Frontal cortex (tissue), 4 donors: ENCODE measurements around the gene DEFB108B. TPM values are rescaled to one million over a fixed set of nuclear protein-coding genes. Genes with fewer than 3 reads are reported as not detected.
"Not testable (repeated sequence)": the region's sequence is repeated elsewhere in the genome, so short reads cannot be mapped to it uniquely, and the experiment has no call there.

Experiments
- DNase-seq, 2 donors: peaks; one replicate each; pipeline ENCODE4 v3.0.0; 2012; ENCODE audit warnings: low spot score in 2 of 2
- FAIRE-seq: peaks from 2 replicates; lab custom pipeline; 2012; peaks lifted over from hg19 to GRCh38; lab: Jason Lieb, UNC
- total RNA-seq: library from RNA; depleted of rRNA; stranded (reverse); fragments of >200 nt; gene quantifications from one replicate; pipeline ENCODE4 v1.2.3, GENCODE V29; 2014
- donor health status: control.
- donor health status: control.
- donor health status: control.

The DEFB108B gene, protein sequence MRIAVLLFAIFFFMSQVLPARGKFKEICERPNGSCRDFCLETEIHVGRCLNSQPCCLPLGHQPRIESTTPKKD
- not detected for total RNA-seq

DNA sequence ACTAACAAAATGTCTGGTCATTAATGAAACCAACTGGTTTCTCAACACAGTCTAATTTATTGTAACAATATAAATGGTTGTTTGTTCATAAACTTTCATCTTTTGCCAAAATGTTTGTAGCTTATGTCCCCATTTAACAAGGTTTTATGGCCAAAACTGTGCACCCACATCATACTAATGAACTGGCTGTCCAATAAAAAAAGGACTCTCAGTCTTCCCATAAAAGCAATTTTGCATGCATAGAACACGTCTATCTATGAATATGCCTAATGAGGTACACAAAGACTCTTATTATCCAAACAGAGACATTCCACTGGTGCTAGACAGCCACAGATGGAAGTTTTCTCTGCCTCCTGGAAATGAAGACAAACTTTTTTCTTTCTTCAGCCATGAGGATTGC is at the start of gene DEFB108B:
Gene DEFB108B (plus strand): TSS at position 390 of the 400 bp plus-strand sequence. CDS start 0 bp downstream, at position 390.
- DNase-seq = not testable (repeated sequence)

DNA sequence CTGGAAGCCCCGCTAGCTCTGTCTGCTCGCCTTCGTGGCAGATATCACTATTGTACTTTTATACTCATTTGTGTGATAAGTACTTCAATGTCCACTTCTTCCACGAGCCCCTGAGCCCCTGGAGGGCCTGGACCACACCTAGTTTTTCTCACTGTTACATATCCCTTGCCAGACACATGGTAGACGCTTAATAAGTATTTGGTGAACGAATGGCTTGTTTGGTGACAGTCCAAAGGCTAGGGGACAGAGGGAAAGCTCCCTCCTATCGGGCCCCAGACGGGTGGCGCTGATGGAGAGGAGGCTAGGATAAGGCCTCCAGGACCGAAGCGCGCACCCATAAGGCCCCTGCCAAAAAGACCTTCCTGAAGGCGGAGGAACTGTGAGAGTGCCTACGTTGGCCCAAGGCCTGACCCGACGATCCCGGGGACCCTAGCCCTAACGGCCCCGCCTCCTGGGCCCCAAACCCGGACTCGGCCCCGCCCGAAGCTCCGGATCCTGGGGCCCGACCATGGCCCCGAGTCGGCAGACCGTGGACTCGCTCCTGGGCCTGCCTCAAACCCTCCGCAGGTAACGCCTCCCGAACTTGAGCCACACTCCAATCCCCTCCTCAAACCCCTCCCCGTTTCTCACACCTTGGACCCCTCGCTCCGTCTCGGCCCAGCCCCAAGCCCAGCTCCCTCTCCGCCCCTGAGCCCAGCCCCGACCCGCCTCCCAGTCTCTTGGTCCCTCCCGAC is 46.7 kb upstream of the DEFB108B start:
- peak; percentile 72 to 73 for DNase-seq
- not testable (repeated sequence) for FAIRE-seq

More for the DNA sequence above, at the start of gene DEFB108B:
- FAIRE-seq = not testable (repeated sequence)

- peak; percentile 89 for FAIRE-seq
- DNase-seq = peak; percentile 87 to 88
These were observed 46.2 kb upstream of the DEFB108B start for GRCh38 chr11:71786848-71787097.

DNA sequence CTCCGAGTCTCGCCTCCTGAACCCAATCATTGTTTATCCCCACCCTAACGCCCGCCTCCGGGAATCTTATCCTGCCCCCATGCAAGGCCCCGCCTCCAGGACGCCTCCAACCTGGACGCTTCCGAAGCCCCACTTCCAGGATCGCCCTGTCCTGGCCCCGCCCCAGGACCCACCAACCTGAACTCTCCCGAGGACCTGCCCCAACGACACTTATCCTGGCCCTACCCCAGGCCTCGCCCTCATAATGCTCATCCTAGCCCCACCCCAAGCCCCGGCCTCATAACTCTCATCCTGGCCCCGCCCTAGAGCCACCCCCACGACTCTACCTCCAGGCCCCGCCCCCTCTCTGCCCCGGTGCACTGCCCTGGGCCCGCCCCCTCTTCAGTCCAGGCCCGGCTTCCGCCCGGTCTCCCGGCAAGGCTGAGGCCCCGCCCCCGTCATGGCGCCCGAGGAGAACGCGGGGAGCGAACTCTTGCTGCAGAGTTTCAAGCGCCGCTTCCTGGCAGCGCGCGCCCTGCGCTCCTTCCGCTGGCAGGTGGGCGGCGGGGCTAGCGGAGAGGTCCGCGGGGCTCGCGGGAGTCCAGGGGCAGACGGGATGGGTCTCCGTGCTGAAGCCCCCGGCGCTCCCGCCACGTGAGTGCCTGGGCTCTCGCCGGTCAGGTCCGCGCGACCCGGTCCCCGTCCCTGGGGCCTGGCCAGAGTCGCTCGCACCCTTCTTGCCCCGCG is 45.7 kb upstream of the DEFB108B start:
- peak; percentile 83 to 88 for DNase-seq
- FAIRE-seq = no peak

DNA sequence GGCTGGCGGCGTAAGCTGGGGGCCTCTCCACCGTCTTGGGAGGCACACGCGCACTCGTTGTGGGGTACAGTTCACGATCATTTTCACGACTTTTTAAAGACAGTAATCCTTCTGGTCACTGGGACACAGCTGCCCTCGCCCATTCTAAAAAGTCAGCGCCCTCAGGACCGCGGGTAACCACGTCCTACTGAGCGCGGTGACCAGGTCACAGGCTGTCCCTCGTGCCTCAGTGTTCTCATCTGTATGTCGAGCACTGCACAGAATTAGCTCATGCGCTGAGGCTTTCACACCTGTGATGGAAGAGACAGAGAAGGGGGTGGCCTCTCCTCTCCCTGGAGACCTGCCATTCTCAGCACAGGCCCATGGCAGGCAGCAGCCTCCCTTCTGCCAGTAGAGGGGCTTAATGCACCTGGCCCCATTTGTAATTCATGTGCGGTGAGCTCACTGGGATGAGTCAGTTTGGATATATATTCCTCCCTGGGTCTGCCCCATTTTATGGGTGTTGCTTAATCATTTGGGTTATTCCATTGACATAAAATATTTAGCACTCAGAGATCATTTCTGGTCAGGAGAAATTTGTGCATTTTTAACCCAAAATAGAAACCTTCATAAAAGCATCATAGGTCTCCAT is 45.1 kb upstream of the DEFB108B start:
- DNase-seq = not testable (repeated sequence)

GRCh38 chr11:71789444-71790196 is 43.4 kb upstream of the DEFB108B start:
- not testable (repeated sequence) for DNase-seq, FAIRE-seq

More for the DNA sequence above, 45.1 kb upstream of the DEFB108B start:
- FAIRE-seq = not testable (repeated sequence)

DNA sequence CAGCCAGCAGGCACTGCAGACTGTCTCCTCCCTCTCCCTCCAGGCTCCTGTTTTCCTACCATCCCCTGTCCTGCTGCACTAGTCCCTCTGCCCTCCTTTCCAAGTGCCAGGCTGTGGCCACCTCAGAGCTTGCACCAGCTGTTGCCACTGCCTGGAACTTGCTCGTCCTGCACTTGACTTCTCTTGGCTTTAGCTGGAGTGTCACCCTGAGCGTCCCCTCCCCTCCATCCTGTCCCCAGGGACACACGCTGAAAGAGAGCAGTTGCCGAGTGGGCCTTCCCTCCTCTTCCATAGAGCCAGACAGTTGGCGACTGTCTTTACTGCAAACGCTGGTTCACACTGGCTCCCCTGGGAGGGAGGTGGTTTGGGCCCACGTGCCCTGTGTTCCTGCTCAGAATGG is 41.9 kb upstream of the DEFB108B start:
- DNase-seq, FAIRE-seq: not testable (repeated sequence)

- not testable (repeated sequence) for FAIRE-seq, DNase-seq
These were observed 40.3 kb upstream of the DEFB108B start for GRCh38 chr11:71792621-71793235.

DNA sequence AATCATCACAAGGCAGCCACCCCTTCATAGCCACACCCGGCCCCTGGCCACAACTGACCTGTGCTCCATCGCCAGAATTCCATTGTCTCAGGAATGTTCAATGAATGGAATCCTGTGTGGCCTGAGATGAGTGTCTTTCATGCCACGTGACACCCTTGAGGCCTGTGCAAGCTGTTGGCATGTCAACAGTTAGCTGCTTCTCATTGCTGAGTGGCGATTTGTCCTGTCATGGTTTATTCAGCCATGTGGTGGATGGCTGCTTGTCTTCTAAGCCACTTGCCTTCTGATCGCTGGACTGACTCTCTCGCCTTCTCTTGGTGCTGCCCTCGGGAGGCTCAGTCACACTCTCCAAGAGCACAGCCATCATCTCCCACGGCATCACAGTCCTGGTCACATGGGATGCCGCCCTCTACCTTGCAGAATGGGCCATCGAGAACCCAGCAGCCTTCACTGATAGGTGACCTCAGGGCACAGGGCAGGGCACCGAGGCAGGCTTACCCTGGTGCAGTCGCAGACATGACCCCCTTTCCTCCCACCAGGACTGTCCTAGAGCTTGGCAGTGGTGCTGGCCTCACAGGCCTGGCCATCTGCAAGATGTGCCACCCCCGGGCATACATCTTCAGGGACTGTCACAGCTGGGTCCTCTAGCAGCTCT is 38.5 kb upstream of the DEFB108B start:
- not testable (repeated sequence) for FAIRE-seq, DNase-seq

DNA sequence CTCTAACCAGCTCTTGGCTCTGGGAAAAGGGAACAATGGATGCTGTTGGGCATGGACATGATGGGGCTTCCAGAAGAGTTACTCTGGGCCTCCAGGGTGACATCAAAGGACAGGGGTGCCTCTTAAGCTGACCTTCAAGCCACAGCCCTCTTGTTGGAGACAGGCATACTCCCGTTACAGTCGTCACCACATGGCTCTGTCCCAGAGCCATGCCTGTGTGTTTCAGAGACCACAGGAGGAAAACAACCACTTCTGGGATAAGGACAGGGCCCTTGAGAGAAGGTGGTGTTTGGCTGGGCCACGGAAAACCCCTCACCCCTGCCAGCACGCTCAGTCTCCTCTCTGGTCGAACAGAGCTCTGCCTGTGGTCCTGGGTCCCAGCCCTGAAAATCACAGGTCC is 37.8 kb upstream of the DEFB108B start:
- DNase-seq = not testable (repeated sequence)

GRCh38 chr11:71796016-71796415 is 37.0 kb upstream of the DEFB108B start:
- DNase-seq, FAIRE-seq: not testable (repeated sequence)

More for the DNA sequence above, 37.8 kb upstream of the DEFB108B start:
- not testable (repeated sequence) for FAIRE-seq

DNA sequence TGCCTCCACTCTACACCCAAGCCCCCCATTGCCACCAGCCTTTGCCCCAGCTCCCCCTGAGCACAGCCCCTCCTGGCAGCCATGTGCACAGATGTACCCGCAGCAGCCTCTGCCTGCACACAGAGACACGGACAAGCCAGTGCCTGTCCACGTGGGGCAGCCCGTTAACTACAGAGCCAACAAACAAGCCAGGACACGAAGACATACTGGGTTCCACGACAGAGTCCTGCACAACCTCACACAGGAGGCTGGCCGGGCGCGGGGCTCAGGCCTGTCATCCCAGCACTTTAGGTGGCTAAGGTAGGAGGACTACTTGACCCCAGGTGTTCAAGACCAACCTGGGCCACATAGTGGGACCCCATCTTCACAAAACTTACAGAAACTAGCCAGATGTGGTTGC is 36.2 kb upstream of the DEFB108B start:
- FAIRE-seq, DNase-seq: not testable (repeated sequence)

DNA sequence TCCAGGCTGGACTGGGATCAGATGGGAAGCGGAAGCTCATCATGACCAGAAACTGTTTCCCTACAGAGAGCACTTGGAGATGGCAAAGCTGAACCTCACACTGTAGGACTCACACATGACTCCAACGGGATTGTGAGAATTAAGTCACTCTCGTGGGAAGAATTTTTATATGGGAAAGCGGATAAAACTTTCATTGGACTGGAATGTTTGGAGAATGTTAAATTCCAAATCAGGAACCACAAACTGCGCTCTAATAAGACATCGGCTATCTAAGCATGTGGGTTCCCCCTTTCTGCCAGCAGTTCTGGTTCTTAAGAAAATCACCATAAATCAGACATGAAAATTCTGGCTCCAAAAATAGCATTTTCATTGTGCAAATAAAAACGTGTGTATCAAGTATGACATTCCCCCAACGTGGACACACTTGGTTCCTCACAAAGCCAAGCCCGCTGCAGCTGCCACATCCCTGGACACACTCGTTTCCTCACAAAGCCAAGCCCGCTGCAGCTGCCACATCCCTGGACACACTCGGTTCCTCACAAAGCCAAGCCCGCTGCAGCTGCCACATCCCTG is 33.4 kb upstream of the DEFB108B start:
- DNase-seq, FAIRE-seq: not testable (repeated sequence)

GRCh38 chr11:71800335-71800953 is 32.6 kb upstream of the DEFB108B start:
- not testable (repeated sequence) for FAIRE-seq
- DNase-seq = peak; percentile 19 to 50

DNA sequence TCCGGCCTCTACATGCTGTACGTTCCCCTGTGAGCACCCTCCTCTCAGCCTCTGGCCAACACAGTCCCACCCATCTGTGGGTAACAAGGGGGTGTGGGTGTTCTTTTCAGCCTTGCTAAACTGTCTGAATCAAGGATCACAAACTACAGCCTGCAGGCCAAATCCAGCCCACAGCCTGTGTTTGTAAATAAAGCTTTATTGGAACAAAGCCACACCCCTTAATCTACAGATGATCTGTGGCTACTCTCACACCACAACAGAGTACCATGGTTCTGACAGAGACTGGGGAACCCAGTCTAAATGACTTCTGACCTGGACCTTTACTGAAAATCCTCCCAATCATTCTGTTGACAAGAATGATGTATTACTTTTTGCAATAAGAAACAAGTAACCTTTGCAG is 32.0 kb upstream of the DEFB108B start:
- DNase-seq, FAIRE-seq: not testable (repeated sequence)

DNA sequence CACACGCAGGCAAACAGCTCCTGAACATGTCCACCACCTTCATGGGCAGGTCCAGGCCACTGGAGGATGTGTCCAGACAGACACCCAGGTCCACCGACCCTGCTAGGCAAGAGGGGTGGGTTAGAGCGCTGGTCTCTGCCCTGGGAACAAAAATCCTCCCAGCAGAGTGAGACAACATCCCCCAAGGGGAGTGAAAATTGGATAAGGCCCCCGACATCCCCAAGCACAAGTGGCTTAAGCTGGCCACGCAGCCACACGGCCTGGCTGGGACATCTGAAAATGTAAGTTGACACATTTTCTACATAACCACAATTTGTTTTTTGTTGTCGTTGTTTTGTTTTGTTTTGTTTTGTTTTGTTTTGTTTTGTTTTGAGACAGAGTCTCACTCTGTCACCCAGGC is 30.1 kb upstream of the DEFB108B start:
- DNase-seq, FAIRE-seq: not testable (repeated sequence)

DNA sequence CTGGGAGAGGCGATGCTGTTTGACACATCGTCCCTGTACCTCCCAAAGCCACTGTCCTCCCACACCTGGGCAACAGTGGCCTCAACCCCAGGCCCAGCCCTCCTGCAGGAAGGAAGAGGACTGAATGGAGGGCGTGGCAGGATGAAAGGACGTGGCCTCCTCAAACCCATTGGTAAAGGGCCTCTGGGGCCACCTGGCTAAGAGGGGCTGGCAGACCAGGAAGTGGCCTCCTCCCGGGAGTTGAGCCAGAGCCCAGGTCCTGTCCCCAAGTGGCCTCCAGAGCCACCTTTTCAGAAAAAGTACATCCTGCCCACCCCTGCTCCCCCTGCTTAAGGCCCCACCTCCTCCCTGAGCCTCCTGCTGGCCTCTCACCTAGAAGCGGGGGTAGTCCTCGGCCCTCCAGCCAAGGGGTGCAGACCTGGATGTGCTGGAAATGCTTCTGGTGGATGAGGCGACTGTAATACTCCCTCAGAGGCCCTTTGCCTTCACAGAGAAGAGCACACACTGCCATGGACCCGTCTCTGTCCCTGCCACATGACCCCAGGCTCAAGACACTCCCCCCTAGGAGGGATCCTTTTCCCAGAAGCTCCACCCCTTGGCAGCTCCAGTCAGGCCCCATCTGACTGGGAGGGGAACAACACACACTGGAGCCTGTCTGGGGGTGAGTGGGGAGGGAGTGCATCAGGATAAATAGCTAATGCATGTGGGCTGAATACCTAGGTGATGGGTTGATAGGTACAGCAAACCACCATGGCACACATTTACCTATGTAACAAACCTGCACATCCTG is 28.6 kb upstream of the DEFB108B start:
- FAIRE-seq, DNase-seq: not testable (repeated sequence)
